HS-27A (cell line): ENCODE data around the gene C9orf153.
"Not testable (repeated sequence)": the region's sequence is repeated elsewhere in the genome, so short reads cannot be mapped to it uniquely, and the experiment has no call there.

ENCODE experiments used
- DNase-seq: peaks from one replicate; pipeline ENCODE4 v3.0.0-alpha.2; 2012; ENCODE audit warnings: low read depth, missing footprints

The C9orf153 gene

DNA sequence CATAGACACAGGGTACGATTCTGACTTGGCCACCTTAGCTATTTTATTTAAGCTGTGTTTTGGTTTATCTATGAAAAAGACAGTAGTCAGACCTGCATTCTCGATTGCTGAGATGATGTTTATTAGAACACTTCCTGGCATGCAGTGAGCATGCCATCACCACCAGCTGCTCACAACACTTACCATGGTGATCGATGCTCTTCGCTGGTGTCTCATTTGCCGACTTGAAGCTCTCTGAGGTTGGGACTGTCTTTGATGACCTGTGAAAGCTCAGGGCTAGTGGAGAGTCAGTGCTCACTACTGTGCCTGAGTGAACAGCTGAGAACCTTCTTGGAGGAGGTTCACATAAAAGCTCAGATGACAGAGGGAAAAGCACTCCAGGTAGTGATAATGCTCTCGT is 4.4 kb upstream of the C9orf153 start:
- DNase-seq: no peak

DNA sequence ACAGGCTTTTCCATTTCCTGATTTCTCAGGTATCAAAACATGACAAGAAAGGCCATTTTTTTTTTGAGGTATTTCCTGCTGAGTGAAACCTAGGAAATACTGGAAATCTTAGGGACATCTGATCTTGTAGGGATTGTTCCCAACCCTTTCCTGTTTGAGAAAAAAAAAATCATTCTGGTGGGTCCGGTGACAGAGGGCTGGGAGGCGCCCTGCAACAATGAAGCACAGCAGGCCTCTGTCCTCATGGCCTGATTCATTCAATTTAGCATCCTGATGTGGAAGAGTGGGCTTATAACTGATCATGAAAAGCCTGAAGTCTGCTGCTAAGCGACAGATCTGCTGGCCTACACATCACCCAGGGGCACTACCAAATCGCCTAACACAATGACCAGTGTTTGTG is 3.0 kb upstream of the C9orf153 start:
- DNase-seq: no peak

DNA sequence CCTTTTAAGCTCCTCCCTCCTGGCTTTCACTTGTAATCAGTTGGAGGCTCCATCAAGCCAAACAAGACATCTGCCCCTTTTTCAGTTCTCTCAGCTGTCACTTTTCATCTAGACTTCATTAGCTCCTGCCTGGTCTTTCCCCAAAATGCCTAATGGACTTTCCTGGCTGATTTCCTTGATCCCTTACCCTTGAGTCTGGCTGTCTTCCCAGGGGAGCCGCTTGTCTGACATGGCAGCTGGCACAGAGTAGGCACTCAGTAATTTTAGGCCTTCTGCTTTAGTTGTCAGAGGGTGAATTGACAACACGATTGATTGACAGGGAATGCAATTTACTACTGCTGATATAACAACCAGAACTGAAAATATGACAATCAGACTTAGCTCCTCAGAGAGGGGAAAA is 2.1 kb downstream of the C9orf153 start:
- no peak for DNase-seq

DNA sequence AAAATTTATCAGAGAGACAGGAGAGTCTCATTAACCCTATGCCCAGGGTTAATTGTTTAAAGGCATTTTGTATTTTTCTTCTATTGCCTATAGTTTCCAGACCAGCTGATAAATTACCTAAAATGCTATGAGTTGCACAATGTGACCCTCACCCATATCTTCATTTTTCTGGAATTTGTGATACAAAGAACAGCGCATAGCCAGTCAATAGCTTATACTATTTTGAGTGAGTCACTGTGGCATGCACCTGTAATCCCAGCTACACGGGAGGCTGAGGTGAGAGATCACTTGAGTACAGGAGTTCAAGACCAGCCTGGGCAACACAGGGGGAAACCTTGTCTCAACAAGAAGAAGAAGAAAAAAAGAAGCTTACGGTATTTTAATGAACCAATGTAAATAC is 2.8 kb downstream of the C9orf153 start:
- DNase-seq: no peak

DNA sequence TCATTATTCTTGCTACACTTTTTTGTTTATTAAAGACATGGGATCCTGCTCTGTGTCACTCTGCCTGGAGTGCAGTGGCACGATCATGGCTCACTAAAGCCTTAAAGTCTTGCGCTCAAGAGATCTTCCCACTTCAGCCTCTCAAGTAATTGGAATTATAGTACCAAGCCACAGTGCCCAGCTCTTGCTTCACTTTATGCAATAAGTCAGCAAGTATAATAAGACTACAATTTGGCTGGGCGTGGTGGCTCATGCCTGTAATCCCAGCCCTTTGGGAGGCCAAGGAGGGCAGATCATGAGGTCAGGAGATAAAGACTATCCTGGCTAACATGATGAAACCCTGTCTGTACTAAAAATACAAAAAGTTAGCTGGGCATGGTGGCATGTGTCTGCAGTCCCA is 5.9 kb downstream of the C9orf153 start:
- no peak for DNase-seq

DNA sequence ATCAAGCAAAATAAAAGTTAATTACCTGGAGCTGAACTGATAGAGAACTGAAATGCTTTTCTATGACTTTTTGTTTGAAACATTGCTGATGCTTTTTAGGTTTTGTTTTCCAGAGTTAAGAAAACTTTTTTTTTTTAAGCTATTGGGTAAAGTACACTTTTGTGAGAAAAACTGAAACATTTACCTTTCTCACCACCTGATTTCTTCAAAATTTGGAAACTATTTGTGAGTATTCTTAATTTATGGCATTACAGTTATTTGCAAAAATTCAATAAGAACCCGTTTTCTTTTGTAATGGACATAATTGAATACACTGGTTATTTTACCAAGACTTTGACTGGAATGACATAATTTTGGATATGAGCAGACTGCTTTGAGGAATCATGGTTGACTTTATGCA is 6.6 kb downstream of the C9orf153 start:
- no peak for DNase-seq

DNA sequence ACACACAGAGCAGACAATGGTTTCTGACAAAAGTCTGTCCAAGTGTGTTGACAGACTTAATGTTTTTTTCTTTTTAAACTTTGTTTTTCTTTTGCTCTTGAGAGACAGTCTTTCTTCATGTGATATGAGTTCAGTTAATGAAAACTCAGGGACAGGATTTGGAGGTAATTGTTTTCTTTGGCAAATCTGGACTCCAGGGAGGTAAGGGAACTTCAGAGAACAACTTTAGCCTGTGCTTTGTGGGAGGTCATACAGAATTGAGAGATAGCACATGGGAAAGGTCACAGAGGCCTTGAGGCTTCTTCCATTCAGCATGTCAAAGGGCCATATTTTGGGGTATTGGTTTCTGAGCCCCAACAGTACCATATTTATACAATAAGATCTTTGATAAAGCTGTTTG is 9.3 kb downstream of the C9orf153 start:
- DNase-seq: no peak

DNA sequence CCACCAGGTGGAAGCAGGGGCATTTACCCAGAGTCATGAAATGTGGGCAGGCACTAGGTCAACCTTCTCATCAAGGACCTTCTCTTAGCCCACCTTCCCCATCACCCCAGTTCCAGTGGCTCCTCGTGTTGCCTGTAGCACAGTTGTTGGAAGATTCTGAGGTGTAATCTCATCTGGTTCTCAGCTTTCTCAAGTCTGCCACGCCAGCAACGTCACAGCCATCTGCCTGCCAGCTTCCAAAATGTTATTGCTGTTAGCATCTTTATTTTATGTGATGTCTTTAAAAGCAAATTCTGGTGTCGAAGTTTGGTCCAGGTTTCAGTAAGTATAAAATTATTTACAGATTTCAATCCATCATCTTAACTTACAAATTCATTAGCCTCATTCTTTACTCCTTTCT is 10.7 kb downstream of the C9orf153 start:
- no peak for DNase-seq

DNA sequence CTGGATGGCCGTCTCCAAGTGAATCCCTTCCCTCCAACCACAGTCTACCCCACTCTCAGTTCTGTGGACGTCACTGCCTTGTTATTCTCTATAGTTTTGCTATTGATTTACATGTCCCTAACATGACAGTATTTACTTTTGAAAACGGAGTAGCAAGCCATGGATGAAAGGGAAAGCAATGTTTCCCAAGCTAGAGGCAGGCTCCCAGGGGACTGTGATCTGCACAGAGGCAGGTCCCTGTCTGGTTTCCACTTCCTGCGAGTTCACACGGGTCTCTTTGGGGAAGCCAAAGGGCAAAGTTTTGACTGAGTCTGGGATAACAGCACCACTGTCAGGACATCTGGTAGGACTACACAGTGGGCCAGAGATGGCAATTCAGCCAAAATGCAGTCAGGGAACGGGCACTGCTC is 12.7 kb downstream of the C9orf153 start:
- no peak for DNase-seq

DNA sequence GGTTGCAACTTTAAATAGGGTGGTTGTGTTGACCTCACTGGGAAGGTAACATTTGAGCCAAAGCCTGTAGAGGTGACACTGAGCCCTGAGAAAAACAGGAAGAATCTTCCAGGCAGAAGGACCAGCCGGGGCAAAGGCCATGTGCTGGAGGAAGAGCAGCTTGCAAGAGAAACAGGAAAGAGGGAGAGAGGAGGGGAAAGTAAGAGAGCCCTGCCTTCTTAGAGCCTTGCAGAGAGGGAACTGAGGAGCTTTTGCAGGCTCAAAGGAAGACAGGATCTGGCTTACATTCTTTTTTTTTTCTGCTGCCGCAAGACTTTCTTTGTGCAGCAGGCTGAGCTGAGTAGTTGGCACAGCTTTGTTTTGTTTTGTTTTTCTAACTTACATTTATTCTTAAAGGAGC is 17.4 kb downstream of the C9orf153 start:
- no peak for DNase-seq

DNA sequence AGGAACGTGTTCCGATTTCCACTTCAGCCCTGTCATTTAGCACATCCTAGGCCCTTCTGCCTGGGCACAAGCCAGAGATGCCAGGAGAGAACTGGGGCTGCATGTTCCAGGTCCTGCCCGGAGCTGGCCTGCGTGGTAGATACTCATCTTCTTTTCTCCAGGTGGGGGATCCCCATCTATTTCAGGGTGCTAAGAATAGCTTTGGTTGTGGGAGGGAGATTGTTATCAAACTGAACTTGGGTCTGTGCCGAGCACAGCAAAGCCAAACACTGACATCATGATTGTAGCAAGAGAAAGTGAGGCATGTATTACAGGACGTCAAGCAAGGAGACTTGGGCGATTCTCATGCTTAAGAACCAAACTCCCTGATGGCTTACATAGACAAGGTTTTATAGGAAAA is 18.2 kb downstream of the C9orf153 start:
- DNase-seq: no peak

DNA sequence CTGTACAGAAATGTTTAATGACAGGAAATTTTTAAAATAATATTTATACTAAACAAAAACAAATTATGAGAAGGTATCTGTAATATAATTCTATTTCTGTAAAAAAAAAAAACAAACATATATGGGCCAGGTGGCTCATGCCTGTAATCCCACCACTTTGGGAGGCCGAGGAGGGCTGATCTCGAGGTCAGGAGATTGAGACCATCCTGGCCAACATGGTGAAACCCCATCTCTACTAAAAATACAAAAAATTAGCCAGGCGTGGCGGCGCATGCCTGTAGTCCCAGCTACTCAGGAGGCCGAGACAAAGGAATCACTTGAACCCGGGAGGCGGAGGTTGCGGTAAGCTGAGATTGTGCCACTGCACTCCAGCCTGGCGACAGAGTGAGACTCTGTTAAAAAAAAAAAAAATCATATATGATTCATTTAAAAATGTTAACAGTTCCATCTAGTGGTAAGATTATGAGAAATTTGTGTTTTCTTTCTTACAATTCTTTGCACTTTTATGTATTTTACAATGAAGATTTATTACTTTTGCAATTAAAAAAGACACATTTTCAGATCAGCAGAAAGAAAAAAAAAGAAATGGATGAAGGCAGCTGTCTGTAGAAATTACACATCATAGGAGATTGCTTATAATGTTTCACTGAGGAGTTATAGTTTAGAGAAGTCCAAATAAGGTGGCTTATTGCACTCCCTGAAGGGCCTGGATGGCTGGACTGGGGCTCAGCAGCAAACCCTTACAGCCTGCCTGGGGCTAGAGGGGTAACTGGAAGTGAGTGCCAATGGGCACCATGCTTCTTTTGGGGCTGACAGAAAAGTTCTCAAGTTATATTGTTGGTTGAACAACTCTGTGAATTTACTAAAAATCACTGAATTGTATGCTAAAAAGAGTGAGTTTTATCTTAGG is 20.3 kb downstream of the C9orf153 start:
- DNase-seq: no peak

DNA sequence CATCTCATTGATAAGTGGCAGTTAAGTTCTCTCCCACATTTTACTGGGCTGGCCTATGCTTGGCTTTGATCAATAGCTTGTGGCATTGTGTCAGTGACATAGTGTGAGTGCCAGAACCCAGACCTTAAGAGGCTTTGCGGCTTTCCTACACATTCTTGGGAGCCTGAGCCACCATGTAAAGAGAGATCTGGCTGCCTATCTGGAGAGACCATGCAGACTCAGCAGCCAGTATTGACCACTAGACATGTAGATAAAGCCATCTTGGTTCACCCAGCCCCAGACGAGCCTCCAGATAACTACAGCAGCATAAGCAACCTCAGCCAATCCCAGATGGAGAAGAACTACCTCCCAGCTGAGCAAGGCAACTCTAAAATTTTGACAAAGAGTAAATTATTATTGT is 28.6 kb downstream of the C9orf153 start:
- DNase-seq: no peak

DNA sequence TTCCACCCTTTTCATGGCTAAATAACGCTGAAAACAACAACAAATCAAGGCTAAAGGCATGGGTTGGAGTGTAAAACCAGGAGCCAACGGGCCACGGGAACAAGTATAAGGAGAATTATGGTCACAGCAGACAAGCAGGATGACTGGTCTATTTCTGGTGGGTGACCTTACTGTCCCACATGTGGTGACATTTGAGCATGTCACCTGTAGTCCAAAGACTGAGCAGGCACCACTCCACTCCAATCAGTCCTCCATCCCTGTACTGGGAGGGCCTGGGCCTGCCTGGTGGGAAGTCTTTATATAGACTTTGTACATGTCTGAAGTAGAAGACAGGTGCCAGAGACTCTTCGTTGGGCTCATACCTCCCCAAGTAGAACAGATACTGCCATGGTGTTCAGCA is 36.8 kb downstream of the C9orf153 start:
- no peak for DNase-seq

DNA sequence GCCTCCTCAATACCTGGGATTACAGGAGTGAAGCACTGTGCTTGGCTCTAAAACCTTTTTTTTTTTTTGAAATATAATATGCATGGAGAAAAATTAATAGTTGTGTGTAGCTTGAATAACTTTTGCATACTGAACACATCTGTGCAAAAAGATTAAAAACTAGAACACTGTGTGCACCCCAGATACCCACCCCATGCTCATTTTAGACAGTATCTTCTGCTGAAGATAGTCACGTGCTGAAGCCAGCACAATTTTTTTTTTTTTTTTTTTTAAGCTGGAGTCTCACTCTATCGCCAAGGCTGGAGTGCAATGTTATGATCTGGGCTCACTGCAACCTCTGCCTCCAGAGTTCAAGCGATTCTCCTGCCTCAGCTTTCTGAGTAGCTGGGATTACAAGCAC is 39.9 kb downstream of the C9orf153 start:
- no peak for DNase-seq

DNA sequence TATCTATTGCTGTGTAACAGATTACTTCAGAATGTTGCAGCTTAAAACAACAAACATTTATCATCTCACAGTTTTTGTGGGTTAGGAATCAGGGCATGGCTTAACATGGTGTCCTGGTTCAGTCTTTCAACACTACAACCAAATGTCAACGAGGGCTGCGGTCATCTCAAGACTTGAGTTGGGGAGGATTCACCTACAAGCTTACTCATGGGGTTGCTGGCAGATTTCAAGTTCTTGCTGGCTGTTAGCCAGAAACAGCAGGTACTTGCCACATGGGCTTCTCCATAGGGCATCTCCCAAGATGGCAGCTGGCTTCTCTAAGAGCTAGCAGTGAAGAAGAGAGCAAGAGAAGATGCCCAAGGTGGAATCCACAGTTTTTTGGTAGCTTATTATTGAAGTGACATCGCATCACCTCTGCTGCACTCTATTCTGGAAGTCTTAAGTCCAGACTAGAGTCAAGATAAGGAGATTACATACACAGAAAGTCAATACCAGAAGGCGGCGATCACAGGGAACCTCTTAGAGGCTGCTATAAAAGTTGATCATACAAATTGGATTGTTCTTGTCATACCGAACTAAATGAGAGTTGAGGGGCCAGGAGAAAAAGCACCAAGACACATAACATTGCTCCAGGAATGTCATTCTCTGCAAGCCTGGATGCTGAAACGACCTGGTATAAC is 42.2 kb downstream of the C9orf153 start:
- no peak for DNase-seq

DNA sequence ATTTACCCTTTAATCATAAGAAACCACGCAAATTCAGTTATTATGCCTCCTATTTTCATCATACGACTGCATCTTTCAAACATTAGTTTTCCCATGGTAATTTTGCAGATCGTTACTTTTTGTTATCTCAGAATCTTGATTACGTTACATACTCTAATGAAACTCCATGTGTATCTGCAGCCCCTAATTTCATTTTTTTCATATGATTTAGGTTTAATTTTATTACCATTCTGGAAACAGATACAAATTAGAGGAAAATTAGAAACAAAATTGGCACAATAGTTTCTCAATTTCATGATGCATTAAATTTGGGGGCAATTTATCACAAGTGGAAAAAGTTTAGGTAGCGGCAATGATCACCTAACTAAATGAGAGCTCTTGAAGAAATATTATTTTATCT is 52.3 kb downstream of the C9orf153 start:
- no peak for DNase-seq

DNA sequence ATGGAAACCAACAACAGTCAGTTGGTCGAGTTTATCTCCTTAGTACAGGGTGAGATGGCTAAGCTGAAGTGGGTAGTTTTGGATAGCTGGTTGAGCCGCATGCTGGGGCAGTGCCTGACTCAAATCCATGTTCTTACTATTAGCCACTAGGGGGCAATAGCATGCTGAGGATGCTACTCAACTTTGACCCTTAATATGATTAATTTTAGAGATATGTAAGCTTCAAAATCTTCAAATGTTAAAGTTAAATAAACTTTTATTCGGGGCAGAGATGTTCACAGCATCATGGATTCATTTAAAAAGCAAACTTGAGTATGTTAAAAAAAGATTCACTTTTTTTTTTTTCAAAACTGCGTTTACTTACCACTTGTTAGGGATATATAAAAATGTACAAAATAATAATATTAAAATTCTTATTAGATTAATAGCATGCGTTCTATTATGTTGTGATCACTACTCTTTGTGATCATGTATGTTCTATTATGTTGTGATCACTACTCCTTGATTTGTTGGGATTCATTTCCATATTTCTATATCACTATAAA is 57.0 kb downstream of the C9orf153 start:
- peak; percentile 27 for DNase-seq

DNA sequence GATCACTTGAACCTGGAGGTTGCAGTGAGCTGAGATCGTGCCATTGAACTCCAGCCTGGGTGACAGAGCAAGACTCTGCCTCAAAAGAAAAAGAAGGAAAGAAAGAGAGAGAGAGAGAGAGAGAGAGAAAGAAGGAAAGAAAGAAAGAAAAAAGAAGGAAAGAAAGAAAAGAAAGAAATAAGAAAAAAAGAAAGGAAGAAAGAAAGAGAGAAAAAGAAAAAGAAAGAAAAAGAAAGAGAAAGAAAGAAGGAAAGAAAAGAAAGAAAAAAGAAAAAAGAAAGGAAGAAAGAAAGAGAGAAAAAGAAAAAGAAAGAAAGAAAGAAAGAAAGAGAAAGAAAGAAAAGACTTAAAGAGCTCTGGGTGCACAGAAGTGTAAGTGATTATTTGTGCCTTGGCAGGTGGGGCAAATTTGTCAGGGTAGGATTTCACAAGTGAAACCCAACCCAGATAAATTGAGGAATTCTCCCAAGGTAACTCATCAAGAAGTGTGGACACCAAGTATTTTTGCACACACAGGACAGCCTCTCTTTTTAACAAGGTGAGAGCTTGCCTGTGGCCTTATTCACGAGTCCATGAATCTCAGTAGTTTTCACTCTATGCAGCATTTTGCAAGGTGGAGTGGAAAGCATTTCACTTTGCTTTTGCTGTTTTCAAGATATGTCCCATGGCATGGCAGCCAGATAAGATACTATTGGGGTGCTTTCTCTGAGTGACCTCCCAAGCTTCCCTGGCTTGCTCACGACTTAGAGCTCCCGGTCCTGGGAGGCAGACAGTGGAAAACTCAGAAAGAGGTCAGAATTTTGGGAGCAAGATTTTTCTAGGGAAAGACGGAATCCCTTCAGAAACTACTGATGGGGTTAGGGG is 57.8 kb downstream of the C9orf153 start:
- no peak for DNase-seq

DNA sequence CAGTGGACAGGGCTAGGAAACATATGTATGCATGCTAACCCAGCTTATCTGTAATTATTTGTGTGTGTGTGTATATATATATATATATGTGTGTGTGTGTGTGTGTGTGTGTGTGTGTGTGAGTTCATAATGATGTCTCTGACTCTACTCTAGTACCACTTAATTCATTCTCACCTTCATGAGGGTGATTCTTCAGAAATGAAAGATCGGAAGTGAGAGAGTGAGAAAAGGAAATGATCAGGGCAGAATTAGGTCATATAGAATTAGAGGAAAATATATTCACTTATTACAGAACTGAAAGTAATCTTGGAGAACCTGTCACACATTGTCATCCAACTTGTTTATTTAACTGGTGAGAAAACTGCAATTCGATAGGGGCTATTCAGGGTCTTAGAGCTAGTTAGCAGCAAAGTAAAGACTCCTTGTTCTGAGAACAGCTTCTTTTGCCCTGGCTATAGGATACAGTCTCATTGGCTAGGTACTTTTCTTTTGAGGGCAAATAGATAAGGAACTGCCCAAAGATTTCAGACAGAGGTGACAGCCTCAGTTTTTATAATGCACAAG is 58.8 kb downstream of the C9orf153 start:
- DNase-seq: no peak

DNA sequence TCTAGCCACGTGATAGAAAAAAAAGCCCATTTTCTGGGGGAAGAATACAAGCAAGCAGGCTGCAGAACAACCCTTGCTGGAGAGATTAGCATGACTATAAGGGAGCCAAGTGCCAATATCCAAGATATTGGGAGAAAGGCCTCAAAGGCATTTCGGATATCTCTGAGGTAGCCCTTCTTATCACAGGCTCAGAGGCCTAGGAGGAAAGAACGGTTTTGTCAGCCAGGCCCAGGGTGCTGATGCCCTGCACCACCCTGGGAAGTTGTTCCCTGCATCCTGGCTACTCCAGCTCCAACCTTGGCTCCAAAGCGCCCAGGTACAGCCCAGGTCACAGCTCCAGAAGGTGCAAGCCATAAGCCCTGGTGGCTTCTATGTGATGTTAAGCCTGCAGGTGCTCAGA is 66.4 kb downstream of the C9orf153 start:
- DNase-seq: no peak

DNA sequence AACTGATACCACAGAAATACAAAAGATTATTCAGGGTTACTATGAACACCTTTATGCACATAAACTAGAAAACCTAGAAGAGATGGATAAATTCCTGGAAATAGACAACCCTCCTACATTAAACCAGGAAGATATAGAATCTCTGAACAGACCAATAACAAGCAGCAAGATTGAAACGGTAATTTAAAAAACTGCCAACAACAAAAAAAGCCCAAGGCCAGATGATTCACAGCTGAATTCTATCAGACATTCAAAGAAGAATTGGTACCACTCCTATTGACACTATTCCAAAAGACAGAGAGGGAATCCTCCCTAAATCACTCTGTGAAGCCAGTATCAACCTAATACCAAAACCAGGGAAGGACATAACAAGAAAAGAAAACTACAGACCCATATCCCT is 68.8 kb downstream of the C9orf153 start:
- not testable (repeated sequence) for DNase-seq
